Skin epidermis (tissue), 12 donors: ENCODE data around the gene RPA1.

Experiments used
- H3K27ac ChIP-seq, 21 experiments: fragments of 200-600 bp; sonication (generic) in 11 of 21; one replicate each; pipeline ENCODE4 v1.5.0; 2020; ENCODE audit warnings: mild to moderate bottlenecking in 3 of 21, inconsistent platforms in 2 of 21, moderate library complexity in 2 of 21
- H3K4me3 ChIP-seq, 7 experiments: fragments of 200-600 bp; sonication (generic) in 2 of 7; one replicate each; pipeline ENCODE4 v1.5.0; 2020; ENCODE audit warnings: inconsistent platforms in 2 of 7, mild to moderate bottlenecking in 2 of 7, moderate library complexity in 1 of 7

The RPA1 gene

DNA sequence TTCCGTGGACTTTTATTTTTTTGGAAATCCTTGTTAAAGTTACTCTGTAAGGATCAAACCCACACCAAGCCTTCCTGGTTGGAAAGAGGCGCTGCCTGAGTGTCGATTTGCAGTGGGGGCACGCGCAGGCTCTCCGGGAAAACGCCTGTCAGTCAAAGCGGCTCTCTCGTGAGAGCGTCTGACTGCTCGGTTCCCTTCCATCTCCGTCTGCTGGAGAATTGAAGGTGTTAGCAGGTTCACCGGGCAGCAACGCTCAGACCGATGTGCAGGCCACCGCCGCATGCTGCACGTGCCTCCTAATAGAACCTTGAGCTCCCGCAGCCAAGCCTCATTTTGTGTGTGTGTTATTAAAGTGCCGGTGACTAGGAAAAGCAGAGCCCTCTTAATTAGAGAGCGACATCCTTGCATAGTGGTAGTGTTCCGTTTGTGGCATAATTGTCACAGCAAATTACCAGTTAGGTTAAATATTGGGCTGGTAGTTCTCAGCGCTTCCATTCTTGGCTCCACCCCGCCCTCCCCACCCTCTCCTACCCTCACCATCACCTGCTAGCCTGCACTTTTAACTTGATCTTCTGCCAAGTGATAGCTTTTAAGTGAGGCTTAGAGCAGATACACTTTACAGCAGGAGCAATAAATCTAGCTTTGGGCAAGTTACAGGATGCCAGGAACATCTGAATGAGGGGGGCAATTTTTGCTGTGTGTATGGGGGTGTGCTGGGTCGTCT, 75.5 kb downstream of the RPA1 start:
- Histone ChIP-seq H3K4me3 (no peak overlapping the region), H3K27ac (no peak overlapping the region)

DNA sequence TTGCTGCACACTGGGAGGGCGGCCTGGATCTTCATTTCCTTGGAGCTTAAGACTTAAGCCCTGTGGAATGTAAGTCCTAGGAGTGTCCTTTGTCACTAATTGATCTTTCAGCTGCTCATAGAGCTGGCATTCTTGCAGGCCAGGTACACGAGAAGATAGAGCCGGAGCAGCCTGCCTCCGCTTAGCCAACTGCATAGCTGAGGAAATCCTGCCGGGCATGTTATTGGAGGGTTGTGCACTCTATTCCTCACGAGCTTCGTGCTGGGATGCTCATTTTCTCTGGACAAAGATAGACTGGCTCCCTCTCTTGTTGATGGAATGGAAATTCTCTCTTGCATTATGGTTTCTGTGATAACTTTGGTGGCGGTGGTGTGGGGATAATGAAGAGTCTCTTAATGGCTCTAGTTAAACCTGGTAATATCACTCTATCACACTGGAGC, 76.9 kb downstream of the RPA1 start:
- Histone ChIP-seq H3K4me3 (no peak overlapping the region), H3K27ac (no peak overlapping the region)

- no peak overlapping the region for H3K4me3 ChIP-seq
- H3K27ac ChIP-seq: no peak overlapping the region
Observed at GRCh38 chr17:1907216-1907631, 77.4 kb downstream of the RPA1 start.

DNA sequence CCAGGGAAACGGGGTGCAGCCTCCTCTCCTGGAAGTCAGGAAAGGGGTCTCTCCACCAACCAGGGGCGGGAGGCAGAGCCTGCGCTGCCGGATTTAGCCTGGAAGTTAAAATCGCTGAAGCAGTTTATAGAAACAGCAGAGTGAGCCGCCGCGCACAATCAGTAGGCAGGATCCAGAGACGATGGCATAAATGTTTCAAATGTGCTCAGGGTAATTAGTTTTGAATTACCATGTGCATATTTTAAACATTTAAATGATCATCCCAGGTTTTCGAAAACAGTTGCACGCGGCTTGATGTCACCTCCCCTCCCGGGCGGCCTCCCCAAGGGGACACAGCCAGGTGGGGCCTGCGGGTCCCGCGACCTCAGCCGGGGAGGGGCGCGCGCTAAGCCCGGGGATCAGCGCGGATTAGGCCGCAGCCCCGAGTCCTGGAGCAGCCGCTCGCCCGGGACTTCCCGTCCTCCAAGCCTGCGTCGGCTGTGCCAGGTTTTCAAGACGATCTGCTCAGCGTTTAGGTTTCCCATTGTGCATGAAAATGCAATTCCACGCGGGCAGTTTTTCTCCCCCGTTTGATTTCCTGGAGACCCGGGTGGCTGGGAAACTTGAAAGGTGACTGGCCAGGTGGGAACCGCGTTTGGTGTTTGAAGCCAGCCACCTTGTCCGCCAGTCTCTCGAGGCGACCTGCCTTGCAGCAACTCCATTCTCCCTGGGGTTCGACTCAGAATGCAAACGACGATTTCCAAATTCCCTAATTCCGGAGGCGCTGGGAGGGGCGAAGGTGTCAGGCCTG, 78.3 kb downstream of the RPA1 start:
- H3K4me3 ChIP-seq: peak overlapping the region in 4 of 7 experiments; percentile 4 to 19 (median 14)
- H3K27ac ChIP-seq: peak overlapping the region in 2 of 21 experiments; percentile 6 to 38

DNA sequence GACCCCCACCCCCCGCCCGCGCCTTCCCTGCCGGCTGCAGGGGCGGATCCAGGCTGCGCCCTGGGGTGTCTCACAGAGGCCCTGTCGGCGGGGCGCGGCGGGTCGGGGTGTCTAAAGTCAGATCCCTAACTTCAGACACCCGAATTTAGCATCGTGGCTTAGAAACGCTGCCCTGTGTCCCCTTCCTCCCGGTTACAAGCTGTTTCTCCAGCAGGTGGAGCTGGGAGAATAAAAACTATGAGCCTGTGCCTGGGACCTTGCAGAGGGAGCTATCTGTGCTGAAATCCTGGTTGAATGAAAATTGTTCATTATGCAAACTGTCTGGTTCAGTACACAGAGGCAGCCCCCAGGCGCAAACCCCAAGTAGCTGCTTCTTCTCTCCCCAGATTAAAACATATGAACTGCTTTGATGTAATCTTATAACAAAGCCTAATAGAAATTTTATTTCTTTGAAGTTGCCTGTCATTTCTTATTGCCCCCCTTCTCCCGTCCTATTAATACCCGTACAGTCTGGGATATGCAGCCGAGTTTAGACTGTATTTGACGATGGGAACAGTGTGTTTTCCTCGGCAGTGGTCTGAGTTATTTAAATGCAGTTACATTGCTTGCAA, 79.0 kb downstream of the RPA1 start:
- peak overlapping the region in 2 of 21 experiments; percentile 6 to 38 for H3K27ac ChIP-seq
- peak overlapping the region in 4 of 7 experiments; percentile 4 to 19 (median 14) for H3K4me3 ChIP-seq

GRCh38 chr17:1909985-1910384, 80.2 kb downstream of the RPA1 start:
- Histone ChIP-seq H3K4me3 (no peak overlapping the region), H3K27ac (no peak overlapping the region)

GRCh38 chr17:1912146-1912545, 82.3 kb downstream of the RPA1 start:
- no peak overlapping the region for H3K27ac ChIP-seq
- H3K4me3 ChIP-seq: no peak overlapping the region

DNA sequence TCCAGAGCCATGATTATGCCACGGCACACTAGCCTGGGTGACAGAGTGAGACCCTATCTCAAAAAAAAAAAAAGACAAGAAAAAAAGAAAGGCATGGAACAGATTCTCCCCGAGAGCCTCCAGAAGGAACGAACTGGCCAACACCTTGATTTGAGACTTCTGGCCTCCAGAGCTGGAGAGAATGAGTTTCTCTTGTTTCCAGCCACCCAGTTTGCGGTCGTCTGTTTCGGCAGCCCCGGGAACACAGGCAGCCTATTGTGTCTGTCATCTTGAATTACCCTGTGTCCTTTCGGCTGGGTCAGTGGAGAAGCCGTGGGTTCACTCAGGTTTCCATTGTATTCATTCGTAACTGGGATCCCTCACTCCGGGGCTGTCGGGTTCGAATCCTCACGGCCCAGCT, 83.9 kb downstream of the RPA1 start:
- H3K27ac ChIP-seq: no peak overlapping the region
- no peak overlapping the region for H3K4me3 ChIP-seq

- Histone ChIP-seq H3K27ac (no peak overlapping the region), H3K4me3 (no peak overlapping the region)
Observed at GRCh38 chr17:1914661-1915083, 84.9 kb downstream of the RPA1 start.

DNA sequence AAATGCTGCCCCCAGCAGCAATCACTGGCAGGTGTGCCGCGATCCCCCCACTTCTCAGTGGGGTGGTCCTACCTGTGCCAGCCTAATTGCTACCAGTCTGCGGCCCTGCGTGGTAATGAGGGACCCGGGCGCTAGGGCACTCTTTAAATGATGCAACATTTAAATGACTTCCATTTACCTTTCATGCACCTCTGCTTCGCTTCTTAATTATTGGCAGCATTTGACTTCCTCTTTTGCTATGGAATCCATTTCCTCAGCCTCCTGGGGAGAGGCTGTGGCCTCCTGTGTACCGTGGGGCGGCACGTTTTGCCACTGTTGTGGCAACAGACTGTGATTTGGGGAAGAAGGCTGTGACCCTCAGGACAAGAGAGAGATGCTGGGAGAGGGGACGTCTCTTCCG, 86.1 kb downstream of the RPA1 start:
- Histone ChIP-seq H3K4me3 (no peak overlapping the region), H3K27ac (no peak overlapping the region)

GRCh38 chr17:1916316-1916715, 86.5 kb downstream of the RPA1 start:
- H3K27ac ChIP-seq: no peak overlapping the region

DNA sequence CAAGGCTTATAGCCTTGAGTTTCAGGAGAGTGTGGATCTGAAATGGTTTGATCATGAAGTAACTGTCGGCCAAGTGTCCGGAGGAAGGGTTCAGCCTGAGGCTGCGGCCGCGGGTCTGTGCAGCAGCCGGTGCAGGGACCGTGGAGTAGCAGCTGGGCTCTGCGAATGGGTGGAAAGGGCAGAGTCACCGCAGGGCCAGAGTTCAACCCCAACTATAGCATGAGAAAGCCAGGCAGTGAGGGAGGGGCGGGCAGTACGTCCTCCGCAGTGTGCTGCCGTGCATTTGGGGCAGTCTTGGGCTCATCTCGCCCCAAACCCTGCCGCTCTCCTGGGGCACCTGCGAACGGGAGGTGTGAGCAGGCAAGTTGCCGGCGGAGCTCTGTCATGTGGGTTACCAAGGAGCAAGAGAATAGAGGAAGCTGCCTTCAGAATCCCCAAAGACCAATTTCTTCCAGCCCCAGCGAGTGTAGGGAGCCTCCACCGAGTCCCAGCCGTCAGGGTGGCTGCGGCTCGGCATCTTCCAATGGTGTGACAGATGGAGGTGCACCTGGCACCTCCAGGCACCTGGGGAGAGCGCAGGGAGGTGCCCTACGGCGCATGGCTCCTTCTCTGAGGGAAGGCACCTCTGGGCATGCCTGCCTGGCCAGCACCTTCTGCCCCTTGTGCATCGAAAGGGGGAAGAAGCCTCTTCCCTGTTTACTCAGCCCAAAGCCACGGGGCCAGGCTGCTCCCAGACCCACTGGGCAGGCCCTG, 87.3 kb downstream of the RPA1 start:
- H3K27ac ChIP-seq: no peak overlapping the region
- H3K4me3 ChIP-seq: no peak overlapping the region

More at GRCh38 chr17:1916316-1916715, 86.5 kb downstream of the RPA1 start:
- no peak overlapping the region for H3K4me3 ChIP-seq

- no peak overlapping the region for H3K4me3 ChIP-seq
Observed at GRCh38 chr17:1918346-1919162, 88.7 kb downstream of the RPA1 start.

GRCh38 chr17:1919201-1919600, 89.4 kb downstream of the RPA1 start:
- Histone ChIP-seq H3K4me3 (no peak overlapping the region), H3K27ac (no peak overlapping the region)

More at GRCh38 chr17:1918346-1919162, 88.7 kb downstream of the RPA1 start:
- H3K27ac ChIP-seq: no peak overlapping the region

DNA sequence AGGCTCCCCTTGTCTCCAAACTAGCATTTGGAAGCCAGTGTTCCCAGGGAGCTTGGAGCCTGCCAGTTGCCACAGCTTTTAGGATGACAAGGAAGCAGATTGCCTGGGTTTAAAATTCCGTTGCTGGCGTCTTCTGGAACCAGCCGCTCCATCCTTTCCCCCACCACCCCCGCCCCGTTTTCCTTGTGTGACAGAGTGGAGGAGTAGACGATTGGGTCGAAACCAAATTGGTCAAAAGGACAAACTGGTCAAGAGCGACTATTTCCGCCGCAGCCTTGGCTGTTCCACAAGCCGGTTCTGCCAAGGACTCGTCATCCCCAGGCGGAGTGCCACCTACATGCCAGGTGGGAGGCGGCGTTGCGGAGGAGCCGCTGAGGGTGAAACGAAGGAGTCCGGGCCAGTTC, 91.1 kb downstream of the RPA1 start:
- Histone ChIP-seq H3K27ac (no peak overlapping the region), H3K4me3 (no peak overlapping the region)

DNA sequence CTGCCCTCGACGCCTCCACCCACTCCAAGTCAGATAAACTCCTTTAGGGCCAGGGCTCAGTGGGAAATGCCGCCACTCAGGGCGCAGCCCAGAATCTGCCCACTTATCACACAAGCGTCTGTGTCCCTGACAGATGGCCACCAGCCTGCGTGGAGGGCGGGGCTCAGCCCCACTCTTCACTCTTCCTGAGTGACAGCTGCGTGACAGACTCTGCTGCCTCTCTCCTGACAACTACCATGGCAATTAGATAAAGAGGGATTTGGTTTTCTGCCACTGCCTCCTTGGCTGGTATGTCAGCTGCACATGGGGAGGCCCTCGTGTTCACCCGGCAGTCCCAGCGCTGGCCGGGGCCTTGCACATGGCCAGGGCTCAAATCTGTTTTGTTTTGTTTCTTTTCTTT, 99.2 kb downstream of the RPA1 start:
- Histone ChIP-seq H3K27ac (no peak overlapping the region), H3K4me3 (no peak overlapping the region)

- Histone ChIP-seq H3K27ac (no peak overlapping the region), H3K4me3 (no peak overlapping the region)
Observed at GRCh38 chr17:1930337-1930645, 100.5 kb downstream of the RPA1 start.

- Histone ChIP-seq H3K27ac (no peak overlapping the region), H3K4me3 (no peak overlapping the region)
Observed at GRCh38 chr17:1931844-1932579, 102.2 kb downstream of the RPA1 start.
